Activated CD8-positive, alpha-beta T cell treated with anti-CD3 and anti-CD28 coated beads for 36 hours (primary cell): Measurements from ENCODE around the gene SVEP1. TPM values are rescaled to one million over a fixed set of nuclear protein-coding genes. Genes with fewer than 3 reads are reported as not detected.
A peak's percentile ranks its signal among the peaks of the same experiment; 100 is the strongest.

Experiments
- ATAC-seq: fragments of 200-7000 bp; cut with Tn5 transposase; one replicate; pipeline ENCODE4 v1.10.0; 2021; ENCODE audit warnings: mild to moderate bottlenecking, moderate library complexity
- CTCF ChIA-PET: fragments of 350-600 bp; sonication (Branson Sonifier 250); formaldehyde crosslinking; loops from one replicate; lab custom pipeline; 2021; ENCODE audit warnings: antibody characterized with exemption; lab: Charles Lee
- POLR2A ChIA-PET: fragments of 350-600 bp; sonication (Branson Sonifier 250); formaldehyde crosslinking; loops from one replicate; lab custom pipeline; 2021; ENCODE audit warnings: antibody characterized with exemption; lab: Charles Lee
- DNase-seq: peaks from one replicate; pipeline ENCODE4 v3.0.0-alpha.2; 2020
- H3K27ac Mint-ChIP-seq: one replicate; pipeline ENCODE4 v1.8.0; 2021; ENCODE audit warnings: mild to moderate bottlenecking, mixed read lengths
- H3K27me3 Mint-ChIP-seq: one replicate; pipeline ENCODE4 v1.8.0; 2021; ENCODE audit warnings: mixed read lengths
- H3K36me3 Mint-ChIP-seq: one replicate; pipeline ENCODE4 v1.8.0; 2021; ENCODE audit warnings: low read depth, mixed read lengths
- H3K4me1 Mint-ChIP-seq: one replicate; pipeline ENCODE4 v1.8.0; 2021; ENCODE audit warnings: low read depth, mixed read lengths
- H3K4me3 Mint-ChIP-seq: one replicate; pipeline ENCODE4 v1.8.0; 2021; ENCODE audit warnings: mild to moderate bottlenecking, moderate library complexity, mixed read lengths
- H3K9me3 Mint-ChIP-seq: one replicate; pipeline ENCODE4 v1.8.0; 2021; ENCODE audit warnings: mixed read lengths
- CTCF ChIP-seq: fragments of 200-600 bp; IDR thresholded peaks from one replicate; pipeline ENCODE4 v1.8.0; 2022; ENCODE audit warnings: antibody characterized with exemption, mild to moderate bottlenecking
- intact Hi-C: fragments of 100-400 bp; cut with micrococcal nuclease; formaldehyde crosslinking; loops from one replicate; pipeline ENCODE4 v1.10.0; 2022
- total RNA-seq, 2 experiments: library from RNA; stranded (reverse); gene quantifications; one replicate each; pipeline ENCODE4 v1.2.3, GENCODE V29; 2021

The SVEP1 gene
- total RNA-seq, 2 experiments from 2014 or later: not detected

DNA sequence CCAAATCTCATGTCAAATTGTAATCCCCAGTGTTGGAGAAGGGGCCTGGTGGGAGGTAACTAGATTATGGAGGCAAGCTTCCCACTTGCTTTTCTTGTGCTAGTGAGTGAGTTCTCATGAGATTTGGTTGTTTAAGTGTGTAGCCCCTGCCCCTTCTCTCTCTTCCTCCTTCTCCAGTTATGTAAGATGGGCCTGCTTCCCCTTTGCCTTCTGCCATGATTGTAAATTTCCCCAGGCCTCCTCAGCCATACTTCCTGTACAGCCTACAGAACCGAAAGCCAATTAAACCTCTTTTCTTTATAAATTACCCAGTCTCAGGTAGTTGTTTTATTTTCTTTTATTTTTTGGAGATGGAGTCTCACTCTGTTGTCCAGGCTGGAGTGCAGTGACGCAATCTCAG is 223.6 kb downstream of the SVEP1 start:
- no peak overlapping the region for H3K4me3 Mint-ChIP-seq

GRCh38 chr9:110351009-110351467 is 228.5 kb downstream of the SVEP1 start:
- DNase-seq: no peak
- no peak for TF ChIP-seq CTCF
- no peak overlapping the region for H3K27ac Mint-ChIP-seq
- intact Hi-C loops: no loop called here
- peak; percentile 30 for ATAC-seq
- no peak overlapping the region for H3K4me3 Mint-ChIP-seq
- ChIA-PET POLR2A (no interaction called here), CTCF (interaction anchor here (0.6 kb wide), 1 partner anchor 40 kb away, joined by 3 read pairs; no protein-coding TSS in a partner anchor)
- no peaks in the 10 kb centered on the region for H3K36me3 Mint-ChIP-seq
- no peaks in the 10 kb centered on the region for H3K9me3 Mint-ChIP-seq
- H3K27me3 Mint-ChIP-seq: no peaks in the 10 kb centered on the region
- no peaks in the 10 kb centered on the region for H3K4me1 Mint-ChIP-seq

More for the DNA sequence above, 223.6 kb downstream of the SVEP1 start:
- no peaks in the 10 kb centered on the region for H3K9me3 Mint-ChIP-seq
- no peak for DNase-seq
- H3K4me1 Mint-ChIP-seq: no peaks in the 10 kb centered on the region
- no peaks in the 10 kb centered on the region for H3K36me3 Mint-ChIP-seq
- no peak for ATAC-seq
- no peak for TF ChIP-seq CTCF
- POLR2A ChIA-PET: no interaction called here
- no peak overlapping the region for H3K27ac Mint-ChIP-seq
- CTCF ChIA-PET: no interaction called here
- no peaks in the 10 kb centered on the region for H3K27me3 Mint-ChIP-seq
- intact Hi-C loops: no loop called here

- ChIA-PET POLR2A (no interaction called here), CTCF (no interaction called here)
- Mint-ChIP-seq H3K4me3 (no peak overlapping the region), H3K9me3 (no peaks in the 10 kb centered on the region), H3K27me3 (no peaks in the 10 kb centered on the region), H3K27ac (no peak overlapping the region), H3K4me1 (no peaks in the 10 kb centered on the region), H3K36me3 (no peaks in the 10 kb centered on the region)
- DNase-seq: no peak
- ATAC-seq: no peak
- no peak for TF ChIP-seq CTCF
- intact Hi-C loops: no loop called here
Observed at GRCh38 chr9:110346325-110346724, 233.2 kb downstream of the SVEP1 start.

DNA sequence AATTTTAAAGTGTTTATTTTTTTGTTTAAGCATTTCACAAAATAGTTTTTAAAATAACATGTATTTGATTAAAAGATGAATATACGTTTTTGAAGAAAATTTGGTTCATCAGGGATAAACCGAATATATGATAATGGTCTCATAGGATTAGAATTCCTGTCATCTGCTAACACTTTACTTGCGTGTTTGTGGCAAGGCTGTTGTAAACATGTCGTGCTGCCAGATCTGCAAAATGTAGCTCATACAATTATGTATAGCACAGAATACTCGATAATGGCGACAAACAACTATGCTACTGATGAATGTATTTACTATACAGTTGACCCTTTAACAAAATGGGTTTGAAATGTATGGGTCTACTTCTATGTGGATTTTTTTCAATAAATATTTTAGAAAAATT is 234.7 kb downstream of the SVEP1 start:
- TF ChIP-seq CTCF: no peak
- intact Hi-C loops: no loop called here

GRCh38 chr9:110343551-110343950 is 236.0 kb downstream of the SVEP1 start:
- no peak for TF ChIP-seq CTCF
- H3K27me3 Mint-ChIP-seq: no peaks in the 10 kb centered on the region
- ChIA-PET CTCF (no interaction called here), POLR2A (no interaction called here)
- no peaks in the 10 kb centered on the region for H3K4me1 Mint-ChIP-seq
- no peak overlapping the region for H3K27ac Mint-ChIP-seq
- ATAC-seq (no peak), DNase-seq (no peak)
- H3K9me3 Mint-ChIP-seq: no peaks in the 10 kb centered on the region
- H3K4me3 Mint-ChIP-seq: no peak overlapping the region
- H3K36me3 Mint-ChIP-seq: no peaks in the 10 kb centered on the region
- intact Hi-C loops: no loop called here

More for the DNA sequence above, 234.7 kb downstream of the SVEP1 start:
- ATAC-seq: no peak
- H3K36me3 Mint-ChIP-seq: no peaks in the 10 kb centered on the region
- ChIA-PET CTCF (no interaction called here), POLR2A (no interaction called here)
- H3K27me3 Mint-ChIP-seq: no peaks in the 10 kb centered on the region
- H3K4me1 Mint-ChIP-seq: no peaks in the 10 kb centered on the region
- no peaks in the 10 kb centered on the region for H3K9me3 Mint-ChIP-seq
- DNase-seq: no peak
- H3K4me3 Mint-ChIP-seq: no peak overlapping the region
- no peak overlapping the region for H3K27ac Mint-ChIP-seq
